Left colon (tissue), 2 donors: ENCODE measurements around the gene PLEKHG1. TPM values are rescaled to one million over a fixed set of nuclear protein-coding genes. Genes with fewer than 3 reads are reported as not detected.
A peak's percentile ranks its signal among the peaks of the same experiment; 100 is the strongest.

ENCODE experiments used
- ATAC-seq: fragments of 200-7000 bp; cut with Tn5 transposase; one replicate; pipeline ENCODE4 v1.9.1; 2020; ENCODE audit warnings: mild to moderate bottlenecking, moderate library complexity
- DNase-seq, 2 donors: peaks; one replicate each; pipeline ENCODE4 v3.0.0-alpha.2; 2020
- intact Hi-C, 2 donors: fragments of 100-400 bp; cut with DNase I in 1 of 2; cut with micrococcal nuclease in 1 of 2; formaldehyde crosslinking; loops; one replicate each; pipeline versions ENCODE4 v1.11.2 to v1.14.0; 2022; cut with DNase I, micrococcal nuclease
- total RNA-seq, 2 donors: library from RNA; stranded (reverse); fragmentation: NEBNext Ultra II Directional; extraction: Animal tissue kit (Norgen Biotek cat#: 25700); gene quantifications; one replicate each; pipeline ENCODE4 v1.2.1, GENCODE V29; 2021
- donor health status: DM: no; HTN: no; CAD: no.
- donor health status: DM: yes; HTN: yes; CAD: no.

Gene PLEKHG1
- total RNA-seq, 2 donors from 2014 or later = 29.3 to 30.9 TPM

DNA sequence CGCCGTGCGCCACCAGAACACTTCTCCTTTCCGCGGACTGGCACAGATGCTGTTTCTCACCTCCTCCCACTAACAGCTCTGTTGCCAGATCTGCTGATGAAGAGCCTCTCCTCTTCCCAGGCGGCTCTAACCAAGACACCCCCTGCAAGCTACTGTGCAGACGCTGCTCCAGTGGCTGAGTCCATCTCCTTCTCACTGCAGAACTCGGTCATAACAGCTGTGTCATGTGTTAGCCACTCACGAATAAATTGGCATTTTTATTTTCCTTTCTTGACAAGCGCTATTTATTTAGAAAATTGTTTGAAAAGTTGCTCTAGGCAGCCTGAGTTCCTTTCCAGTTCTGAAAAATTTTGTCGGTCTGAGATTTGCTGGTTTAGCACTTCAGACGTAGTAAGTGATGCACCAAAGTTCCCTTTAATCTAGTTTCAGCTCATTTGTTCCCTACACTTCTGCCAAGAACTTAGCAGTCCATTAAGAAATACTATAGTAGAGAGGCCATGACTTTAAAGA lies 12.8 kb upstream of the PLEKHG1 start:
- DNase-seq (no peak), ATAC-seq (no peak)
- intact Hi-C loops = no loop called here

DNA sequence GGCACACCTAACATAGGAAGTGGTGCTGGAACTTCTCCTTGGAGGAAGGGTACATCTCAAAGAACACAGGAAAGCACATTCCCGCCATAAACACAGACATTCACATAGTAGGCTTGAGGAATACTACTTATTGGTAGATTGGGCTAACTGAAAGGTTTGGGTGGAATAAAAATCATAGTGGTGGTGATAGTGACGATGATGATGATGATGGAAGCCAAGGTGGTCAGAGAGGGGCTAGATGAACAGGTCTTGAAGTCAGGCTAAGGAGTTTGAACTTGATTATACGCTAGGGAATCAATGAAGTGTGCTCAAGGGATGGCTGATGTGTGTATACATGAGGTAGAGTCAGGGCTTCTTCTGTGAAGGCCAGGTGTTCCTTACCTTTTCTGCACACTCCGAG lies 12.0 kb upstream of the PLEKHG1 start:
- DNase-seq = no peak
- ATAC-seq = no peak
- intact Hi-C loops = no loop called here

DNA sequence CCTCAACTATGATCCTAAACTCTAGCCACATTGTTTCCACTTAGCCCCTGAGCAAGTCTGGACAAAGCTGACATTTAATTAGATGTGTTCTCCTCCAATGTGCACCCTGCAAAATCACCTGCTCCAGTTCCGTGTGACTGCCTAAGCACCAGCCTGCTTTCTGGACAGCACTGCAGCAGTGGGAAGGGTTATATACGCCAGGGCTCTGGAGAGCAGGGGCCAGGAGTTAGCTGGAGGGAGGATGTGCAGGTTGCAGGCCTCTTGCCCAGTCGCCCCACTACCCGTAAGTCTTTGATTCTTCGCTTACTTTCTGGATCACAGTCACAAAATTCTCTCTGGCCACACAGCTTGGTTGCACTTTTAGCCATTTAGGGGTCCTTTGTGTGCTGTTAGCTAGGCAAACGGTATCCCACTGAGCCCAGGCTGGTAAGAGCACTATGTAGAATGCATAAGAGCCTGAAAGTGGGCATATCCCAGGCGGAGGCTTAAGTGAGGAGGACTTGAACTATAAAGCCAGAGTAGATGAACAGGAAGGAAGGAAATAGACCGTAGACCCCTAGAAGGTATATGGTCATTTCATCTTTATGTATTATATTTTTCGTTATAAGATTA lies 10.7 kb upstream of the PLEKHG1 start:
- intact Hi-C loops = no loop called here
- DNase-seq (no peak), ATAC-seq (no peak)

DNA sequence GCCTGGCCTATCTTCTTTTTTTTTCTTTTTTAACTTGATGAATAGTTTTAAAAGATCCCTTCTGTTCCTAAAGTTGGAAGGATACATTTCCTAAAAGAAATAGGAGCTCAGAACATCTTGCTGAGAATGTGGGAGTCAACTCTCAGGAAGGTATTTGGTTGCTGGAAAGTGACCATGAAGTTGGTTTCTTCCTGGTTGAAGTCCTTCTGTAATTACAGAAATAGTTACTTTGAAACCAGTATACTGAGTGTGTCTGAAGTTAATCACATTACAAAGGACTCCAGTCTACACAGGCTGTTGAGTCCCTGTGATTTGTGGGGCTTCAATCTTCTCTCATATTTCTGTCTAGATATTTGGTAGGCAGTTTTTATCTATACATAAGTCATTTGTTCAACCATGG lies 9.8 kb upstream of the PLEKHG1 start:
- intact Hi-C loops = no loop called here
- ATAC-seq (peak; percentile 40), DNase-seq (no peak)

DNA sequence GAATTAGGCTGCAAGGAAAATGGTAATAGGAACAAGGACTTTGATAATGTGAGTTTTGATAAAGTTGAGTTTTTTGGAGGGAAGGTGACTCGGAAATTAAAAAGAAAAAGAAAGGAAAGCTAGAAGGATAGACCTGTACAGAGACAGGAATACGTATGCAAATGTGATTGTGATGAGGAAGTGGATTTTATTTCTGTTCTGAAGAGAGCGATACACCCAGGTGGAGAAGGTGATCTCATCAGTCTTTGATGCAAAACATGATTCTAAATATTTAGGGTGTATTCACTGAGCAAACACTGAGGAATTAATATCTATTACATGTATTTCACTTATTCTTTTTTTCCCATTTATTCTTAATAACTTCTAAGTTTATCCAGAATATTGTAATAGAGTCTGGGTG lies 9.2 kb upstream of the PLEKHG1 start:
- peak; percentile 72 for ATAC-seq
- DNase-seq = no peak
- intact Hi-C loops = no loop called here

DNA sequence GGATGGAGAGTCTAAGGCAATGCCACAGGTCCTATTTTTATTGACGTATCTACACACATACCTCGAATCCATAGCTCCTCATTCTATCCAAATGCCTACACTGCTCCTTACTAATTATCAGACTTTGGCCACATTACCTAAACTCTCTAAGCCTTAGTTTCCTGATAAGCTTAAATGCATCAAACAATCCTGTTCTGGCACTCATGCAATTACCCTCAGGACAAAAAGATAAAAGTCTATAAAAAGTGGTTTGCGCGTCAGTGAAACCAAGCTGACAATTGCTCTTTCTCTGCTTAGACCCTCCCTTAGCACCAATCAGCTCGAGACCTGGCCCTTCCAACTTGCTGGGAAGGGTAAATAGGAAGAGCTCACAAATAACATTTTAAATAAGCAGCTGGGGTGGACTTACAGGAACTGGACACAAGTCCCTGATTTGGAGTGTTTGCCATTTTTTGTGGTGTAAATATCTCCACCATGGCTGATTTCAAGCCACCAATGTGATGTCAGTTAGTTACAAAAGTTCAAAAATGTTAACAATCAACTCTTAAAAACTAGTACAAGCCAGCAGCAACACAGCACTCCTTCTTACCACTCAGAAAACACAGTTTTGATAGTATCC lies 7.2 kb upstream of the PLEKHG1 start:
- no peak for DNase-seq
- intact Hi-C loops = no loop called here
- ATAC-seq = peak; percentile 71

DNA sequence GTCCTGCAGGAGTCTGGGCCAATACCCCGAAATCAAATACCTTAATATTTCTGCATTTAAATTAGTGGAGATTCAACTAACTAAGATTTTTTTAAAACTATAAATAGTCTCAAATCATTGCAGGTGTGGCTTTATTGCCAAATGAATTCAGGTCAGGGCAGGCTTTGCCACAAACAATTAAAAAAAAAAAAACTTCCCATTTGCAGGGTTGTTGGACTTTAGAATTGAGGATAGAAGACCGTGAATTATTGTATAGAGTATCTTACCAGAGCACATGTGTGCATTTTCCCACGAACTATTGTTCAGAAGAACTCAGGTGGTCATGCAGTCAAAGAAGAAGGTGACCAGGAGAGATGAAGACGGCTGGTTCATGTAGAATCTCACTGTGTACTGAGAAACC lies 6.6 kb upstream of the PLEKHG1 start:
- ATAC-seq (peak; percentile 69), DNase-seq (no peak)
- intact Hi-C loops = no loop called here

DNA sequence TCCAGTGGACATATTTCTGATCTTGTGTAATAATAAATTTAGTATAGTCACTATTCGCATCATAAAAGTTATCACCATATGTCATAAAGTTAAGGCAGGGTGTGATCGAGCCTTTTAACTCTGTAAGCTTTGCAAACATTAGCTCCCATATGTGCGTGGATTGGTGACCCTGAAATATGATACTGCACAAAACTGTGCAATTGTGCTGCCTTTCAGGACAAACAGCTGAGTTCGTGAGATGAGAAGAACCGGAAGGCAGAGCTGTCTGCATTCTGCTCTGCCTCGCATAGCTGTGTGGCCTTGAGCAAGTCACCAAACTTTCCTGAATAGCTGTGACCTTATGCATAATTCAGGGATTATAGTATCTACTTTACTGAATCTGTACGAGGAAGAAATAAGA lies 3.2 kb upstream of the PLEKHG1 start:
- peak in 1 of 2 donors; percentile 39 for DNase-seq
- intact Hi-C loops = loop anchor here in 1 of 2 donors (5.0 kb wide), 1 partner anchor 179 kb away; no protein-coding TSS in a partner anchor
- ATAC-seq = peak; percentile 38

DNA sequence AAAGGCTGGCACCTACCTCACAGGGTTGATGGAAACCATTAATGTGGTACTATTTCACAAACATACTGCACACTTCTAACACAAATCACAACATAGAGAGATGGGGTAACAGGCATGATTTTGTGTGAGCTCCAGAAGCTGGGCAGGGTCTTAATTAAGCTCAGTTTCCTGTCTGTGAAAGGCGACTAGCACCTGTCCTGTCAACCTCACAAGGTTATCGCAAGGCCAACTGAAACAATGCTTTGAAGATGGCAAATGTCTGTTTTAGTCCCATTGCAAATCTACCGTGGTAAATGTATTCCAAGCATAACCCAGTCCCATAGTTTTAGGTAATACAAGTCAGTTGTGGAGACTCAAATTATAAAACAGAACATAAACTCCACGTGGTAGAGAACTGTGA lies 1.3 kb upstream of the PLEKHG1 start:
- ATAC-seq (no peak), DNase-seq (no peak)
- intact Hi-C loops = loop anchor here in 1 of 2 donors (5.0 kb wide), 1 partner anchor 181 kb away; no protein-coding TSS in a partner anchor

DNA sequence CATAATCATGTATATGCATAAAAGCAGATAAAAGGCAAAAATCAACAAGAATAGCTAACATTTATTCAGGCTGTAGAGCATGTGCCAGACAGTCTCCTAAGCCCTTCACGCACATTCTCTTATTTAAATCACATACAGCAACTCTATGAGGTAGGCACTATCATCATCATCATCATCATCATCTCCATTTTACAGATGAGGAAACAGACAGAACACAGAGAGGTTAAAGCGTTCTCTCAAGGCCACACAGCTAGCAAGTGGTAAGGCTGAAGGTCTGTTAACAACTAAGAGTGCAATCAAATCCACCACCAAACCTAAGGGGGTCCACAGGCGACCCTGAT lies 857 bp upstream of the PLEKHG1 start:
- intact Hi-C loops = loop anchor here in 1 of 2 donors (5.0 kb wide), 1 partner anchor 182 kb away; no protein-coding TSS in a partner anchor
- ATAC-seq (no peak), DNase-seq (no peak)

DNA sequence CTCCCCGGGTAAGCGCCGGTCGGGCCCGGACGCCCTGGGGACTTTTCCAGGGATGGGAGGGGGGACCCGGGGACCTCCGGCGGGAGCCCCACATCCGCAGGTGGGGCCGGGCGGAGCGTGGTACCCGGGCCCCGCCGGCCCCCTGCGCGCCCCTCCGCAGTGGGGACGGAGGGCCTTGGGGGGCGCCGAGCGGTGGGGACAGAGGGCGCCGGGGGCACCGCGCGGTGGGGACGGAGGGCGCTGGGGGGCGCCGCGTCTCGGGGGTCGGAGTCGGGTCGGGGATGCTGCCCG lies 270 bp downstream of the PLEKHG1 start:
- DNase-seq = no peak
- intact Hi-C loops = loop anchor here in 1 of 2 donors (10.0 kb wide), 1 partner anchor 215 kb away; no protein-coding TSS in a partner anchor
- ATAC-seq = no peak

DNA sequence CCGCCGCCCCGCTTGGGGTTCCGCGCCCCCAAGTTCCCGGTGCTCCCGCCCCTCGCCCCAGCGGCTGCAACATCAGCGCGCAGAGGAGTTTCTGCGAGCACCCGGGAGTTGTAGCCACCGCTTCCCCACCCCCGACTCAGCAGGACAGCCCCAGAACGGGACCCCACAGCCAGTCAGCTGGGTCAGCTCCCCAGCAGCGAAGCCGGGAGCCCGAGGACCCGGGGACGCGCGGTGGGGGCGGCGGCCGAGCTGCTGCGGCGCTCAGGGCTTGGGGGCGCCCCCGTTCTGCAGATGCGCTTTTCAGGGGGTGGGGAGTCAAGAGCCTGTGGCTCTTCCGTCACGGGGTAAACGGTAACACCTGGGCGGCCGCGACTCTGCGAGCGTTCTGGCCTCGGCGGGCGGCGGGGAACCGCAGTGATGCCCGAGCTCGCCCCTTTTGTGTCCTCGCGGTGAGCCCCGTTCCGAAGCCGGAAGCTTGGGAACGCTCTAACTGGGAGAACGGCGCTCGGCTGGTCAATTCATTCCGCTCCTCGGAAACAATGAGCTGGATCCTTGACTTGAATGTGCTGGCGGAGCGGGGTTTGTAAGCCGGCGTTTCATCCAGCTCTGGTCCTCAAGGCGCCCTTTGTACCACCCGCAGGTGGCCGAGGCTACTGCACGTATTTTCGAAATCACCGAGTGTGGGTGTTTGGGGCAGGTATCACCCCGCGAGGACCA lies 774 bp downstream of the PLEKHG1 start:
- intact Hi-C loops = loop anchor here in 1 of 2 donors (10.0 kb wide), 1 partner anchor 214 kb away; no protein-coding TSS in a partner anchor
- DNase-seq (peak; percentile 80 to 85), ATAC-seq (peak; percentile 57)

DNA sequence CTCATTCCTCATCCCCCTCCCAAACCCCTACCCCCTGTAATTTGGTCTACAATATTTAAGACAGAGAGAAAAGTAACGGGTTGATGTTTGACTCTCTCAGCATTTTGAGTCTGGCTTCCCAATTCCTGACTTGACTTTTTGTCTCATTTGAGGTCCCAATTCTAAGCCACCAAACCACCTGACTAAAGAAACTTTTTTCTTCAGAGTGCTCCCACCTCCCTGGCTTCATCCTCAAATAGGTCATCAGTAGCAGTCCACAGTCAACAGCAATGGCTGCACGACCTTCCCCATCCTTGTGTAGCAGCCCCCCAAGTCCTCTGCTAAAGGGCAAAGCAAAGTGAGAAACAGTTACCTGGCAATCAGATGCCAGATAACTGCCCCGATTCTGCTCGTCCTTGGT lies 1.8 kb downstream of the PLEKHG1 start:
- intact Hi-C loops = loop anchor here in 1 of 2 donors (10.0 kb wide), 1 partner anchor 213 kb away; no protein-coding TSS in a partner anchor
- ATAC-seq = no peak
- DNase-seq = no peak

DNA sequence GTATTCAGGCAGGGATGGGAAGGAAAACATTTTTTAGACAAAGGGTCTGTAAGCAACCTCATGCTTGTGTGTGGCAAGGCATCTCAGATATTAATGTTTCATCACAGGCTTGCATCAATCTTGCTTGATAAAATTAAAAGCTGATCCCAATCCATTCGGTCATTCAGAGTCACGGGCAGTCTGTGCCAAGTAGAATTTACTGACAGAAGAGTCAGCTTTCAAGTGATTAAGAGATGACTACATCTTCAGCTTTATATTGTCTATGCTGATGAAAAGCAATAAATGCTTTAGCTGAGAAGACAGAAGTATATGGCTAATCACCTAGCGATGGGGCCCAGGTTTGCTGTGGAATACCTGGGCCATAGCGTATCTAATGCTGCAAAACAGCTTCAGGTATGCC lies 3.5 kb downstream of the PLEKHG1 start:
- no peak for DNase-seq
- ATAC-seq = no peak
- intact Hi-C loops = loop anchor here in 1 of 2 donors (10.0 kb wide), 1 partner anchor 212 kb away; no protein-coding TSS in a partner anchor

DNA sequence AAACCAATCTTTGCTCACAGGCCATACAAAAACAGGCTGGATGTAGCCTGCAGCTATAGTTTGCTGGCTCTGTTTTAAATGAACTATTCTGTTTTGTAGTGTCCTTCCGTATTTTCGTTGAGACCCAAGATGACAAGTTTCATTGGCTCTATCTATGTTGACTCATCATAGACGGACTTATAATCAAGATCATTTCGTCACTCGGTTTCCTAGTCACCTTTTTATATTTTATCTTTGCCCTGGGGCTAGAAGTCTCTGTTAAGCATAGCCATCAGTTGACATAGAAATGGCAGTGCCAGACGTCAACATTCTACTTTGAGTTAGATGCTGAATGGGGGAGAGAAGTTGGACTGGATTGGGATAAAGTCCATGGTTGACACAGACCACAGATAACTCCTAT lies 4.8 kb downstream of the PLEKHG1 start:
- ATAC-seq = no peak
- DNase-seq = no peak
- intact Hi-C loops = loop anchor here in 1 of 2 donors (10.0 kb wide), 1 partner anchor 210 kb away; no protein-coding TSS in a partner anchor

DNA sequence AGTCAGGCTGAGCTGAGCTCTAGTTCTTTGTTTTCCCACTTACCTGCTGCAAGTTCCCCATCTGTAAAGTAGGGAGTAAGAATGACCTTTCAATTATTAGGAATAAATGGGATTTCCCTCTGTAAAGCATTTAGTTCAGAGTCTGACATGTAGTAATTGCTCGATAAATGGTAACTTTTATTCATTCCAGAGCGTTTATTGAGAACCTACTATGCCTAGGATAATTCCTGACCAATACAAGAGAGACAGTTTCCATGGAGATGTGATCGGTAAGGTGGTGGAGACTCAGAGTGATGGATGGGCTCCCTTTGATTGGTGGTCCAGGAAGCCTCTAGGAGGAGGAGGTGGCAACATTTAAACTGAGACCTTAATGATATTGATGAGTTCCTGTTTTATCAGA lies 5.6 kb downstream of the PLEKHG1 start:
- DNase-seq (no peak), ATAC-seq (no peak)
- intact Hi-C loops = loop anchor here in 1 of 2 donors (10.0 kb wide), 1 partner anchor 209 kb away; no protein-coding TSS in a partner anchor

DNA sequence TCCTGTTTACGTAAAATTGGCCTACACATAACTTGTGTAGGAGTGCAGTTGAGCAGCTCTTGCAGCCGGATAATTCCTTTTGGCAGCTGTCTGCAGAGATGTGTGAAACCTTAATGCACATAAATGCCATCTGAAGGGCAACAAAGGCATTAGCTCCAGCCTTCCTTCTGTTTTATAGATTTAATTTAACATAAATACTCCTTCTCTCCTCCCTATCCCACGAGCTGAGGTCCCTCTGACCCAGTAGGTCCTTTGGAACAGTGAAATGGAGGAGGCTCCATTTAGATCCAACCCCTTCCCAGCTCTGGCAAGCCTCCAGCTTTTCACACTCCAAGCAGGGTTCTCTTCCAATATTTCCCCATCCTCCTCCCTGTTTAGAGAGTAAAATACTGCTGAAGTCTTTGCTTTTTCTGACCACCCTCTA lies 6.5 kb downstream of the PLEKHG1 start:
- no peak for ATAC-seq
- no peak for DNase-seq
- intact Hi-C loops = loop anchor here in 1 of 2 donors (10.0 kb wide), 1 partner anchor 209 kb away; no protein-coding TSS in a partner anchor

DNA sequence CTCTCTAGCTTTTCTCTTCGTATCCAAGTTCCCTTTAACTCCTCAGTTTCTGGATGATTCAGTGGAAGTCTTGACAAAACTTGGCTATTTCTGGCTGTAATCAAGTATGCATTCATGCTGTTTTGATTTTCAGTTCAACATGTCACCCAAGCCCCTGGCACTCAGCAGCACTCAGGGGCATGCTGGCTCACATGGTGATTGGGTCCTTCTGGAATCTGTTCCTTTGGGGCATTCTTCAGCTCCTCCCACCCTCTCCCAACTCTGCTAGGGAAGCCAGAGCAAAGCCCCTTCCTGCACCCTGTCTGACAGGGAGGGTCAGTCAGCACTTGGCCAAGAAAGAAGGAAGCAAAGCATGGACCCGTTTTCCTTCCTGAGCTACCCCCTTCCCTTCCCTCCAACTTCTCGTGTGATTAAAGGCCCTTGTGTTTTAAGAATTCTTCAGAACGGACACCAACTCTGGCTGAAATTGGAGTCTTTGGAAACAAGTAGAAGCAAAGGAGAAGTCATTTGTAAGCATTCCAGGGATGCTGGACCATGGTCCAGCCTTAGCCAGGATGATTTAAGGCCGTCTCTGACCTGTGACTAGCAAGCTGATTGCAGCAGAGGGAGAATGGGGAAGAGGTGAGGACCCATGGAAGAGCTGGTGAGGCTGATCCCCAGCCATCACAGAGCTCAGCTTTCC lies 7.1 kb downstream of the PLEKHG1 start:
- no peak for DNase-seq
- ATAC-seq = no peak
- intact Hi-C loops = loop anchor here in 1 of 2 donors (10.0 kb wide), 1 partner anchor 208 kb away; no protein-coding TSS in a partner anchor

DNA sequence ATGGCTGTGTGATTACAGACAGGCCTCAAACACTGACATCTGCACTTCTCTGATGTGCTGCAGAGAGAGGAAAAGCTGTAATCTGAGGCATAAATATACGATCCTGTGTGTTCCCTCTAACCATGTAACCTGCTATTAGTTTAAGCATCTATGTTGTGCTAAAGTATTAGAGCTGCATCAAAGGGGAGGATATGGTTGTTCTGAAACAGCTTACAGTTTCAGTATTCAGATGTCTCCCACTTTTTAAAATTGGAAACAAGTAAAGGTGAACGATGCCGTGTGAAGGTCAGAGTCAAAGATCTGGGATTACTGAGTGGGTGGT lies 7.6 kb downstream of the PLEKHG1 start:
- DNase-seq (no peak), ATAC-seq (no peak)

More for the DNA sequence above, 7.6 kb downstream of the PLEKHG1 start:
- intact Hi-C loops = loop anchor here in 1 of 2 donors (10.0 kb wide), 1 partner anchor 208 kb away; no protein-coding TSS in a partner anchor
